SK-N-SH (cell line): ENCODE results near the gene ABITRAM. TPM values are rescaled to one million over a fixed set of nuclear protein-coding genes. Genes with fewer than 3 reads are reported as not detected.

ENCODE experiments used
- CTCF ChIA-PET: fragments of 300-600, 350-600 bp; formaldehyde crosslinking; extraction: SDS; loops from one replicate; lab custom pipeline; 2021; lab: Yijun Ruan, JAX
- POLR2A ChIA-PET: fragments of 350-600 bp; sonication (Branson Sonifier 250); formaldehyde crosslinking; extraction: SDS; loops from one replicate; lab custom pipeline; 2020; ENCODE audit warnings: antibody characterized with exemption, inconsistent platforms; lab: Yijun Ruan, JAX
- DNase-seq: peaks from one replicate; pipeline ENCODE4 v3.0.0; 2012
- H2AFZ ChIP-seq: fragments of 200-600 bp; sonication (generic); 2 replicates; pipeline ENCODE4 v1.8.1; 2016; ENCODE audit warnings: antibody characterized with exemption, mild to moderate bottlenecking, low read depth
- H3F3A ChIP-seq: fragments of 200-600 bp; sonication (generic); replicated peaks from 2 replicates; pipeline ENCODE3; 2016; ENCODE audit warnings: antibody characterized with exemption, mild to moderate bottlenecking; ENCODE audit not compliant: insufficient read depth
- H3K27ac ChIP-seq, 2 experiments: fragments of 200-500 bp in 1 of 2; fragments of 200-600 bp in 1 of 2; sonication (Bioruptor generic) in 1 of 2; sonication (generic), shearing (Covaris generic) in 1 of 2; 2 replicates each; pipeline versions ENCODE4 v1.5.1 to v1.6.1; 2014 to 2016; ENCODE audit warnings: low read depth in 2 of 2, inconsistent platforms in 1 of 2, low read length in 1 of 2, mild to moderate bottlenecking in 1 of 2, mixed read lengths in 1 of 2
- H3K27me3 ChIP-seq: fragments of 200-600 bp; sonication (generic), shearing (Covaris generic); 2 replicates; pipeline ENCODE4 v1.6.1; 2016; ENCODE audit warnings: mixed run types; ENCODE audit not compliant: insufficient read depth
- H3K36me3 ChIP-seq, 2 experiments: fragments of 200-500 bp in 1 of 2; fragments of 200-600 bp in 1 of 2; sonication (Bioruptor generic) in 1 of 2; sonication (generic) in 1 of 2; replicated peaks in 1 of 2; 2 replicates each; pipeline versions ENCODE3 to v1.5.1; 2014 to 2016; ENCODE audit warnings: low read length in 1 of 2, mild to moderate bottlenecking in 1 of 2; ENCODE audit not compliant: insufficient read depth in 2 of 2, control insufficient read depth in 1 of 2
- H3K4me1 ChIP-seq, 2 experiments: fragments of 200-500 bp in 1 of 2; fragments of 200-600 bp in 1 of 2; sonication (Bioruptor generic) in 1 of 2; sonication (generic), shearing (Covaris generic) in 1 of 2; 2 replicates each; pipeline versions ENCODE4 v1.5.1 to v1.6.1; 2014 to 2016; ENCODE audit warnings: low read depth in 1 of 2, low read length in 1 of 2, mixed run types in 1 of 2; ENCODE audit not compliant: insufficient read depth in 2 of 2, control insufficient read depth in 1 of 2
- H3K4me2 ChIP-seq: fragments of 200-600 bp; sonication (generic), shearing (Covaris generic); 2 replicates; pipeline ENCODE4 v1.6.1; 2017; ENCODE audit warnings: mixed run types
- H3K4me3 ChIP-seq, 2 experiments: fragments of 200-500 bp in 1 of 2; fragments of 200-600 bp in 1 of 2; sonication (Bioruptor generic) in 1 of 2; sonication (generic), shearing (Covaris generic) in 1 of 2; 2 replicates each; pipeline versions ENCODE4 v1.5.1 to v1.8.1; 2014 to 2016; ENCODE audit warnings: low read depth in 2 of 2, inconsistent platforms in 1 of 2, low read length in 1 of 2, mild to moderate bottlenecking in 1 of 2, mixed read lengths in 1 of 2, moderate library complexity in 1 of 2
- H3K79me2 ChIP-seq: fragments of 200-600 bp; sonication (generic); 2 replicates; pipeline ENCODE4 v1.8.1; 2017; ENCODE audit warnings: mild to moderate bottlenecking; ENCODE audit not compliant: insufficient read depth
- H3K9ac ChIP-seq: fragments of 200-600 bp; sonication (generic); 2 replicates; pipeline ENCODE4 v1.6.1; 2017; ENCODE audit warnings: mixed run types
- H3K9me2 ChIP-seq: fragments of 200-600 bp; sonication (generic); 2 replicates; pipeline ENCODE4 v1.6.1; 2017; ENCODE audit warnings: mixed run types
- H3K9me3 ChIP-seq: fragments of 200-600 bp; sonication (generic); 2 replicates; pipeline ENCODE4 v1.6.1; 2017; ENCODE audit warnings: mixed run types, mild to moderate bottlenecking, moderate library complexity
- H4K20me1 ChIP-seq: fragments of 200-600 bp; sonication (generic); 2 replicates; pipeline ENCODE4 v1.6.1; 2017; ENCODE audit warnings: mild to moderate bottlenecking, mixed run types; ENCODE audit not compliant: insufficient read depth
- EZH2phosphoT487 ChIP-seq: fragments of 200-600 bp; sonication (generic); IDR thresholded peaks from 2 replicates; pipeline ENCODE4 v1.6.1; 2017; ENCODE audit warnings: low read depth, mixed run types, mild to moderate bottlenecking, antibody characterized with exemption, moderate library complexity, borderline replicate concordance
- FOXM1 ChIP-seq: IDR thresholded peaks from 2 replicates; pipeline ENCODE4 v1.4.0; 2012; ENCODE audit warnings: low read depth, mild to moderate bottlenecking
- IRF3 ChIP-seq: fragments of 150-350 bp; IDR thresholded peaks from 2 replicates; pipeline ENCODE4 v1.6.1; 2016; ENCODE audit warnings: mild to moderate bottlenecking, low read depth, low read length
- JUND ChIP-seq: IDR thresholded peaks from 2 replicates; pipeline ENCODE4 v1.4.0; 2012
- POLR2AphosphoS5 ChIP-seq: IDR thresholded peaks from 2 replicates; pipeline ENCODE4 v1.6.1; 2012; ENCODE audit warnings: low read depth, low read length
- RAD21 ChIP-seq: IDR thresholded peaks from 2 replicates; pipeline ENCODE4 v1.6.1; 2012; ENCODE audit warnings: mild to moderate bottlenecking, low read length
- SMC3 ChIP-seq: IDR thresholded peaks from 2 replicates; pipeline ENCODE4 v1.6.1; 2012; ENCODE audit warnings: low read depth, low read length, improper control_type of control experiment
- YY1 ChIP-seq: IDR thresholded peaks from 2 replicates; pipeline ENCODE4 v1.4.0; 2012; ENCODE audit warnings: low read depth, mild to moderate bottlenecking
- WGBS: methylation state at CpG from one replicate; pipeline ENCODE4 v1.1.6; 2017; ENCODE audit warnings: low lambda C conversion rate; 5-methylcytosine and 5-hydroxymethylcytosine counted together
- polyA plus RNA-seq, 3 experiments: library from polyadenylated mRNA; depleted of rRNA; stranded (reverse); fragments of >200 nt; gene quantifications; 2 replicates each; pipeline ENCODE4 v1.2.3, GENCODE V29; 2012
- TF ChIP-seq, protein P1 (sequence below): IDR thresholded peaks from 2 replicates; pipeline ENCODE4; 2012
- TF ChIP-seq, protein P2 (sequence below): IDR thresholded peaks from 2 replicates; pipeline ENCODE4 v1.4.0; 2012; ENCODE audit warnings: low read depth
- TF ChIP-seq, protein P3 (sequence below): fragments of 200-600 bp; sonication (generic); IDR thresholded peaks from 2 replicates; pipeline ENCODE4 v1.6.1; 2017; ENCODE audit warnings: antibody characterized with exemption, mild to moderate bottlenecking, moderate library complexity

The ABITRAM gene
- polyA plus RNA-seq, 1 of the 3 experiments (the other 2 are of a cell fraction), result 13.9 TPM

DNA sequence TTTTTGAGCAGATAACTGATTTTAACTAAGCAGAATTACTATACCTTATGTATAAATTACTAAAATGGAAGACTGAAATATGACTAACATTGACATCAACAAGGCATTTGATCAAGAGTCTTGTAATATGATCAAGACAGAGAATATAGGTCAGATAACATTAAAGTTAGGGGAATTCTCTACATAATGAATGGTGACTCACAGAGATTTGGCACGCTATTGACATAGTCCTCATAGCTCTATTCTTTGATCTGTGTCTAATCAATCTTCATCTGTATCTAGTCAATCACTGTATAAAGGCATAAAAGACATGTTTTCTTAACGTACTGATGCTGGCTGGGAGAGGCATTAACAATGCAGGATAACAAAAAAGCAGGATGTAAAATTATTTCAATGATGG lies 17.4 kb downstream of the ABITRAM start:
- Histone ChIP-seq H3K79me2 (no peaks in the 10 kb centered on the region), H3K4me3 (no peak overlapping the region), H3K4me1 (peaks cover 2 to 11% of the 10 kb centered on the region in 2 experiments; a peak in 3 of 4 replicates), H3K9me2 (no peaks in the 10 kb centered on the region), H3K9me3 (no peaks in the 10 kb centered on the region), H3K4me2 (no peak overlapping the region), H2AFZ (no peak overlapping the region), H3K27me3 (no peaks in the 10 kb centered on the region), H3F3A (peaks cover 12% of the 10 kb centered on the region), H3K9ac (no peak overlapping the region), H3K27ac (no peak overlapping the region), H3K36me3 (peaks cover 11 to 25% of the 10 kb centered on the region in 2 experiments), H4K20me1 (no peaks in the 10 kb centered on the region)
- ChIA-PET CTCF (interaction anchor here (0.6 to 1.4 kb wide), 2 partner anchors 12 to 293 kb away, joined by 3 to 4 read pairs; no protein-coding TSS in a partner anchor), POLR2A (no interaction called here)
- no peak for DNase-seq
- WGBS, result 65% methylated on average over 2 of the region's 2 CpGs
- TF ChIP-seq, protein P1, sequence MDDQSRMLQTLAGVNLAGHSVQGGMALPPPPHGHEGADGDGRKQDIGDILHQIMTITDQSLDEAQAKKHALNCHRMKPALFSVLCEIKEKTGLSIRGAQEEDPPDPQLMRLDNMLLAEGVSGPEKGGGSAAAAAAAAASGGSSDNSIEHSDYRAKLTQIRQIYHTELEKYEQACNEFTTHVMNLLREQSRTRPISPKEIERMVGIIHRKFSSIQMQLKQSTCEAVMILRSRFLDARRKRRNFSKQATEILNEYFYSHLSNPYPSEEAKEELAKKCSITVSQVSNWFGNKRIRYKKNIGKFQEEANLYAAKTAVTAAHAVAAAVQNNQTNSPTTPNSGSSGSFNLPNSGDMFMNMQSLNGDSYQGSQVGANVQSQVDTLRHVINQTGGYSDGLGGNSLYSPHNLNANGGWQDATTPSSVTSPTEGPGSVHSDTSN, result peak; percentile 33; the same call in 1 of the 2 replicates
- no peak for TF ChIP-seq FOXM1

DNA sequence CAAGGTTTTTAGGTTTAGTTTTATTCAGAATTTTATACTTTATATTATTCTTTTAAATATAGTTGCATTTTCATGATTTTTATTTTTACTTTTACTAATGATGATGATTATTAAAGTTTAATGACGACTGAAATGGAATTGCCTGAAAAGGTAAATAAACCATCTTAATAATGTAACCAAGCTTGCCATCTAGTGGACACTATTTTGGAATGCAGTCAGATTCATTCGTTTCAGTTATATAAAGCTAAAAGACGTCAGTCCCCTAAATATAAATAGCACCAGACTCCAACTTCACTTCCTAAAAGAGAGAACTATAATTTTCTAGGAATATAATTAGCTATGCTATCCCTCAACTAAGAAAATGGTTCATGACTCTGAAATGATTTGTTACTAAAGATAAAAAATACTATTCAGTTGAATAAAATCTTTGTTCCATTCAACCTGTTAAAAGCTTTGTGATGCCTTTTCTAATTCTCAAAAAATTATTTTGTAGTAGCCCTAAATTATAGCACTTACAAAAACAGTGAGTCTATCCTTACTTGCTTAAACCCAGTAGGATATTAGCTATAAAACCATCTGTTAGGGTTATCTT lies 19.9 kb downstream of the ABITRAM start:
- Histone ChIP-seq H3K4me1 (peaks cover 2 to 11% of the 10 kb centered on the region in 2 experiments; a peak in 3 of 4 replicates), H2AFZ (0 out of 2 replicates have a peak overlapping the region, but pooled peaks have one; percentile 16), H4K20me1 (no peaks in the 10 kb centered on the region), H3K36me3 (peaks cover 5 to 16% of the 10 kb centered on the region in 2 experiments), H3K4me3 (no peak overlapping the region; a peak in 1 of 4 replicates), H3K4me2 (no peak overlapping the region), H3K27me3 (no peaks in the 10 kb centered on the region), H3F3A (peaks cover 12% of the 10 kb centered on the region), H3K27ac (peak overlapping the region; percentile 23 to 39; a peak in 1 of 4 replicates), H3K9me2 (no peaks in the 10 kb centered on the region), H3K79me2 (no peaks in the 10 kb centered on the region), H3K9ac (no peak overlapping the region), H3K9me3 (no peaks in the 10 kb centered on the region)
- TF ChIP-seq EZH2phosphoT487, result no peak
- TF ChIP-seq YY1, result no peak
- TF ChIP-seq SMC3, result peak; percentile 26; the same call in 1 of the 2 replicates
- no peak for TF ChIP-seq IRF3
- TF ChIP-seq, protein P2, sequence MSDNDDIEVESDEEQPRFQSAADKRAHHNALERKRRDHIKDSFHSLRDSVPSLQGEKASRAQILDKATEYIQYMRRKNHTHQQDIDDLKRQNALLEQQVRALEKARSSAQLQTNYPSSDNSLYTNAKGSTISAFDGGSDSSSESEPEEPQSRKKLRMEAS, result no peak
- no peak for TF ChIP-seq POLR2AphosphoS5
- peak; percentile 69 for TF ChIP-seq RAD21
- TF ChIP-seq, protein P3, sequence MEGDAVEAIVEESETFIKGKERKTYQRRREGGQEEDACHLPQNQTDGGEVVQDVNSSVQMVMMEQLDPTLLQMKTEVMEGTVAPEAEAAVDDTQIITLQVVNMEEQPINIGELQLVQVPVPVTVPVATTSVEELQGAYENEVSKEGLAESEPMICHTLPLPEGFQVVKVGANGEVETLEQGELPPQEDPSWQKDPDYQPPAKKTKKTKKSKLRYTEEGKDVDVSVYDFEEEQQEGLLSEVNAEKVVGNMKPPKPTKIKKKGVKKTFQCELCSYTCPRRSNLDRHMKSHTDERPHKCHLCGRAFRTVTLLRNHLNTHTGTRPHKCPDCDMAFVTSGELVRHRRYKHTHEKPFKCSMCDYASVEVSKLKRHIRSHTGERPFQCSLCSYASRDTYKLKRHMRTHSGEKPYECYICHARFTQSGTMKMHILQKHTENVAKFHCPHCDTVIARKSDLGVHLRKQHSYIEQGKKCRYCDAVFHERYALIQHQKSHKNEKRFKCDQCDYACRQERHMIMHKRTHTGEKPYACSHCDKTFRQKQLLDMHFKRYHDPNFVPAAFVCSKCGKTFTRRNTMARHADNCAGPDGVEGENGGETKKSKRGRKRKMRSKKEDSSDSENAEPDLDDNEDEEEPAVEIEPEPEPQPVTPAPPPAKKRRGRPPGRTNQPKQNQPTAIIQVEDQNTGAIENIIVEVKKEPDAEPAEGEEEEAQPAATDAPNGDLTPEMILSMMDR, result peak; percentile 78
- no peak for TF ChIP-seq JUND
- ChIA-PET CTCF (interaction anchor here (0.7 to 3.4 kb wide), 23 partner anchors 8 to 448 kb away, joined by 3 to 29 read pairs (median 4); no protein-coding TSS in a partner anchor), POLR2A (no interaction called here)
- peak; percentile 40 for DNase-seq
- WGBS, result 15% methylated on average over 3 of the region's 3 CpGs
